B cell (primary cell): Measurements from ENCODE around the gene CAPZA2. TPM values are rescaled to one million over a fixed set of nuclear protein-coding genes. Genes with fewer than 3 reads are reported as not detected.

Experiments
- ATAC-seq: fragments of 200-7000 bp; cut with Tn5 transposase; one replicate; pipeline ENCODE4 v1.10.0; 2021; ENCODE audit warnings: low read depth, mild to moderate bottlenecking, moderate number of reproducible peaks, moderate library complexity
- CTCF ChIA-PET: fragments of 350-600 bp; sonication (Branson Sonifier 250); formaldehyde crosslinking; loops from one replicate; lab custom pipeline; 2021; ENCODE audit warnings: antibody characterized with exemption, inconsistent platforms; lab: Charles Lee
- POLR2A ChIA-PET: fragments of 350-600 bp; sonication (Branson Sonifier 250); formaldehyde crosslinking; loops from one replicate; lab custom pipeline; 2021; ENCODE audit warnings: antibody characterized with exemption; lab: Charles Lee
- DNase-seq: peaks from one replicate; pipeline ENCODE4 v3.0.0; 2013
- H2AFZ ChIP-seq: 2 replicates; pipeline ENCODE4 v1.6.1; 2012; ENCODE audit warnings: mild to moderate bottlenecking, low read depth, low read length; ENCODE audit not compliant: insufficient read depth, poor library complexity, severe bottlenecking
- H3K27ac ChIP-seq, 2 donors: 1 replicate in 1 of 2; 2 replicates in 1 of 2; pipeline ENCODE4 v1.5.1; 2012 to 2013; ENCODE audit warnings: low read length in 2 of 2, mild to moderate bottlenecking in 2 of 2, moderate library complexity in 1 of 2
- H3K27me3 ChIP-seq, 4 experiments: fragments of 200-600 bp in 1 of 4; sonication (generic) in 1 of 4; replicated peaks in 1 of 4; 1 replicate in 2 of 4; 2 replicates in 2 of 4; pipeline versions ENCODE4 v1.6.1 to v1.7.0; 2013 to 2016; ENCODE audit warnings: low read length in 3 of 4, mild to moderate bottlenecking in 2 of 4, mixed read lengths in 1 of 4, moderate library complexity in 1 of 4; ENCODE audit not compliant: insufficient read depth in 4 of 4, control insufficient read depth in 3 of 4; ENCODE audit errors: control extremely low read depth in 1 of 4
- H3K36me3 ChIP-seq, 2 experiments: replicated peaks in 1 of 2; 1 replicate in 1 of 2; 2 replicates in 1 of 2; pipeline versions ENCODE4 v1.6.1 to v1.7.1; 2013; ENCODE audit warnings: low read length in 1 of 2; ENCODE audit not compliant: insufficient read depth in 2 of 2, control insufficient read depth in 1 of 2; ENCODE audit errors: control extremely low read depth in 1 of 2, extremely low read depth in 1 of 2
- H3K4me1 ChIP-seq, 2 donors: fragments of 200-600 bp in 1 of 2; sonication (generic) in 1 of 2; 1 replicate in 1 of 2; 2 replicates in 1 of 2; pipeline versions ENCODE4 v1.5.1 to v1.6.1; 2013 to 2017; ENCODE audit warnings: low read length in 2 of 2; ENCODE audit not compliant: control insufficient read depth in 2 of 2, insufficient read depth in 2 of 2
- H3K4me2 ChIP-seq: replicated peaks from 2 replicates; pipeline ENCODE3; 2012; ENCODE audit warnings: mild to moderate bottlenecking, low read depth, low read length; ENCODE audit not compliant: poor library complexity, severe bottlenecking
- H3K4me3 ChIP-seq, 5 experiments: fragments of 200-600 bp in 1 of 5; sonication (generic) in 1 of 5; 1 replicate in 3 of 5; 2 replicates in 2 of 5; pipeline versions ENCODE4 v1.5.1 to v1.7.0; 2011 to 2016; ENCODE audit warnings: low read length in 4 of 5, mild to moderate bottlenecking in 4 of 5, low read depth in 2 of 5, control low read depth in 1 of 5, moderate library complexity in 1 of 5; ENCODE audit not compliant: insufficient read depth in 1 of 5; ENCODE audit errors: control extremely low read depth in 1 of 5, extremely low read depth in 1 of 5
- H3K79me2 ChIP-seq: fragments of 200-600 bp; sonication (generic); one replicate; pipeline ENCODE4 v1.6.0; 2016; ENCODE audit warnings: low read length; ENCODE audit not compliant: control insufficient read depth, insufficient read depth
- H3K9ac ChIP-seq: fragments of 200-600 bp; sonication (generic); 2 replicates; pipeline ENCODE4 v1.6.1; 2017; ENCODE audit warnings: mild to moderate bottlenecking, low read length, moderate library complexity
- H3K9me3 ChIP-seq, 3 donors: one replicate each; pipeline versions ENCODE4 v1.6.1 to v1.7.1; 2013; ENCODE audit warnings: low read length in 2 of 3; ENCODE audit not compliant: control insufficient read depth in 2 of 3, insufficient read depth in 1 of 3; ENCODE audit errors: control extremely low read depth in 1 of 3
- H4K20me1 ChIP-seq: 2 replicates; pipeline ENCODE4 v1.6.0; 2012; ENCODE audit warnings: mild to moderate bottlenecking, low read length; ENCODE audit not compliant: insufficient read depth, control insufficient read depth, poor library complexity, severe bottlenecking
- H3K27ac Mint-ChIP-seq: one replicate; pipeline ENCODE4 v1.8.0; 2021; ENCODE audit warnings: mixed read lengths
- H3K27me3 Mint-ChIP-seq: one replicate; pipeline ENCODE4 v1.8.0; 2021; ENCODE audit warnings: mixed read lengths
- H3K4me1 Mint-ChIP-seq: one replicate; pipeline ENCODE4 v1.8.0; 2021; ENCODE audit warnings: mixed read lengths
- H3K4me3 Mint-ChIP-seq: one replicate; pipeline ENCODE4 v1.8.0; 2021; ENCODE audit warnings: mixed read lengths
- H3K9me3 Mint-ChIP-seq: one replicate; pipeline ENCODE4 v1.8.0; 2022; ENCODE audit warnings: mixed read lengths; ENCODE audit not compliant: insufficient read depth
- EZH2 ChIP-seq: IDR thresholded peaks from 2 replicates; pipeline ENCODE4 v1.6.1; 2012; ENCODE audit warnings: borderline replicate concordance, low read depth, mild to moderate bottlenecking, moderate library complexity, low read length; ENCODE audit not compliant: insufficient read depth, poor library complexity, severe bottlenecking
- WGBS: methylation state at CpG from one replicate; pipeline ENCODE4 v1.1.5; 2013; ENCODE audit warnings: missing lambda C conversion rate; ENCODE audit not compliant: insufficient coverage; 5-methylcytosine and 5-hydroxymethylcytosine counted together
- intact Hi-C: fragments of 100-400 bp; cut with micrococcal nuclease; formaldehyde crosslinking; loops from one replicate; pipeline ENCODE4 v1.10.0; 2022
- polyA plus RNA-seq: library from polyadenylated mRNA; depleted of rRNA; stranded (reverse); fragments of >200 nt; gene quantifications from 2 replicates; pipeline ENCODE4 v1.2.3, GENCODE V29; 2012
- total RNA-seq, 2 donors: library from RNA; stranded (reverse); fragments of 120-200 nt in 1 of 2; gene quantifications; 1 replicate in 1 of 2; 2 replicates in 1 of 2; pipeline versions ENCODE4 v1.2.3 to v1.2.4, GENCODE V29; 2013 to 2022
- TF ChIP-seq, protein P1 (sequence below): fragments of 200-600 bp; IDR thresholded peaks from one replicate; pipeline ENCODE4 v1.8.0; 2022; ENCODE audit warnings: antibody characterized with exemption, mild to moderate bottlenecking

Gene CAPZA2
- total and polyA plus RNA-seq, 2 donors (not counting 1 experiment from before 2014, with no cell fraction given): 15.0 to 79.0 TPM

DNA sequence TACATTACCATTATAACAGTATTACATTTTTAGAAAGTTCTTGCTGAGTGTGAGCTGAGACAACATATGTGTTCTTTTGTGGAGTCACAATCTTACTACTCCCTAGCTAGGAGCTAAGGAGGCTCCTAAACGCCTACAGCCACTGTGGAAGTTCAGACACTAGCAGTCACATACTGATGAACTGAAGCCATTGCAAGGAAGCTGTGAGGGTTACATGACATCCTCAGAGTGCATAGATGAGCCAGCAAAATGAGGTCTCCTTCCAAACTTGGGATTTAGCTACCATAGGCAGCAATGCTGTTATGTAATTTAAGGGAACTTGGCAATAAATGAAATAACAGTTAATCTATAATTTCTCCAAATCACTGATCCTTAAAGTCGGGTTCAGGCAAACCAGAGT is 80.1 kb downstream of the CAPZA2 start:
- WGBS: 100% methylated on average over 1 of the region's 2 CpGs
- CTCF ChIA-PET: interaction anchor here (1.0 to 1.4 kb wide), 2 partner anchors 12 to 42 kb away, joined by 4 read pairs; no protein-coding TSS in a partner anchor

DNA sequence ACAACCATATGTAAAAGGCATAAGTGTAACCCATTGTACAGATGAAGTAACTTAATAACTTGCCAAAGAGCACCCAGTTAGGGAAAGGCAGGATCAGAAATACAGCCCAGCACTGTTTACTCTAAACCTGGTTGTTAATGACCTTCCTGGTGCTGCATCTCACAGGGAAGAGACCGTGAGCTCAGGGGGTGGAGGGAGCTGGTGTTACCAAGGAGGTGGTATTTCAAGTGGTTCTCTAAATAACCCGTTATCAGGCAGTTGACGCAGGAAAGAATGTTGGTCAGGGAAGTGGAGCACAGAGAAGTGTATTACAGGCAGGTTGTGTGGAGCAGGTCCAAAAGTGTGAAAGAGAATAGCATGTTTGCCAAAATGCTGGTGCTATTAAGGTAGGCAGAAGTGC is 86.5 kb downstream of the CAPZA2 start:
- no peak overlapping the region for H3K4me3 ChIP-seq
- H3K4me2 ChIP-seq: no peak overlapping the region
- H4K20me1 ChIP-seq: no peaks in the 10 kb centered on the region
- no peaks in the 10 kb centered on the region for H3K9me3 ChIP-seq
- peaks cover 4% of the 10 kb centered on the region for H3K4me1 Mint-ChIP-seq
- peaks cover 3% of the 10 kb centered on the region for H3K27me3 Mint-ChIP-seq
- intact Hi-C loops: no loop called here
- ChIA-PET POLR2A (no interaction called here), CTCF (interaction anchor here (1.1 kb wide), 1 partner anchor 178 kb away, joined by 3 read pairs; no protein-coding TSS in a partner anchor)
- H2AFZ ChIP-seq: no peak overlapping the region
- ATAC-seq (no peak), DNase-seq (no peak)
- no peak overlapping the region for H3K4me3 Mint-ChIP-seq
- peaks cover 0 to 15% (median 2%) of the 10 kb centered on the region in 4 experiments for H3K27me3 ChIP-seq
- no peak overlapping the region for H3K27ac Mint-ChIP-seq
- no peak overlapping the region for H3K9ac ChIP-seq
- H3K4me1 ChIP-seq: peaks cover 3 to 5% of the 10 kb centered on the region in 2 donors
- H3K9me3 Mint-ChIP-seq: no peaks in the 10 kb centered on the region
- TF ChIP-seq EZH2: no peak
- TF ChIP-seq, protein P1, sequence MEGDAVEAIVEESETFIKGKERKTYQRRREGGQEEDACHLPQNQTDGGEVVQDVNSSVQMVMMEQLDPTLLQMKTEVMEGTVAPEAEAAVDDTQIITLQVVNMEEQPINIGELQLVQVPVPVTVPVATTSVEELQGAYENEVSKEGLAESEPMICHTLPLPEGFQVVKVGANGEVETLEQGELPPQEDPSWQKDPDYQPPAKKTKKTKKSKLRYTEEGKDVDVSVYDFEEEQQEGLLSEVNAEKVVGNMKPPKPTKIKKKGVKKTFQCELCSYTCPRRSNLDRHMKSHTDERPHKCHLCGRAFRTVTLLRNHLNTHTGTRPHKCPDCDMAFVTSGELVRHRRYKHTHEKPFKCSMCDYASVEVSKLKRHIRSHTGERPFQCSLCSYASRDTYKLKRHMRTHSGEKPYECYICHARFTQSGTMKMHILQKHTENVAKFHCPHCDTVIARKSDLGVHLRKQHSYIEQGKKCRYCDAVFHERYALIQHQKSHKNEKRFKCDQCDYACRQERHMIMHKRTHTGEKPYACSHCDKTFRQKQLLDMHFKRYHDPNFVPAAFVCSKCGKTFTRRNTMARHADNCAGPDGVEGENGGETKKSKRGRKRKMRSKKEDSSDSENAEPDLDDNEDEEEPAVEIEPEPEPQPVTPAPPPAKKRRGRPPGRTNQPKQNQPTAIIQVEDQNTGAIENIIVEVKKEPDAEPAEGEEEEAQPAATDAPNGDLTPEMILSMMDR: no peak
- H3K27ac ChIP-seq: no peak overlapping the region
- no peaks in the 10 kb centered on the region for H3K79me2 ChIP-seq
- no peaks in the 10 kb centered on the region for H3K36me3 ChIP-seq
- WGBS: 60% methylated on average over 3 of the region's 3 CpGs

More for the DNA sequence above, 80.1 kb downstream of the CAPZA2 start:
- no peaks in the 10 kb centered on the region for H3K36me3 ChIP-seq
- ATAC-seq (no peak), DNase-seq (no peak)
- no peaks in the 10 kb centered on the region for H3K9me3 Mint-ChIP-seq
- no peaks in the 10 kb centered on the region for H4K20me1 ChIP-seq
- no peak overlapping the region for H2AFZ ChIP-seq
- no peak overlapping the region for H3K4me3 ChIP-seq
- no peaks in the 10 kb centered on the region for H3K4me1 Mint-ChIP-seq
- POLR2A ChIA-PET: no interaction called here
- H3K27me3 Mint-ChIP-seq: peaks cover 9% of the 10 kb centered on the region
- no peak overlapping the region for H3K27ac Mint-ChIP-seq
- H3K9ac ChIP-seq: no peak overlapping the region
- TF ChIP-seq EZH2: no peak
- TF ChIP-seq, protein P1: no peak
- no peak overlapping the region for H3K27ac ChIP-seq
- no peak overlapping the region for H3K4me2 ChIP-seq
- H3K4me3 Mint-ChIP-seq: no peak overlapping the region
- H3K9me3 ChIP-seq: no peaks in the 10 kb centered on the region
- H3K4me1 ChIP-seq: no peaks in the 10 kb centered on the region
- H3K27me3 ChIP-seq: no peaks in the 10 kb centered on the region
- no peaks in the 10 kb centered on the region for H3K79me2 ChIP-seq
- intact Hi-C loops: no loop called here
